ENCODE results near the gene MRC2.

The MRC2 gene

GRCh38 chr17:62665599-62665998 lies 38.1 kb downstream of the MRC2 start:
- no peak for DNase-seq

- DNase-seq, result no peak
Observed at GRCh38 chr17:62666061-62666800, 38.8 kb downstream of the MRC2 start.

GRCh38 chr17:62666801-62667591 lies 39.5 kb downstream of the MRC2 start:
- no peak for DNase-seq

- DNase-seq, result no peak
Observed at GRCh38 chr17:62668091-62668804, 40.8 kb downstream of the MRC2 start.

GRCh38 chr17:62670202-62670821 lies 42.8 kb downstream of the MRC2 start:
- no peak for DNase-seq

- no peak for DNase-seq
Observed at GRCh38 chr17:62671553-62671952, 44.1 kb downstream of the MRC2 start.

GRCh38 chr17:62672957-62673356 lies 45.5 kb downstream of the MRC2 start:
- DNase-seq, result no peak

- no peak for DNase-seq
Observed at GRCh38 chr17:62673614-62674362, 46.3 kb downstream of the MRC2 start.

GRCh38 chr17:62674363-62674739 lies 46.9 kb downstream of the MRC2 start:
- DNase-seq, result no peak

- no peak for DNase-seq
Observed at GRCh38 chr17:62674841-62675240, 47.4 kb downstream of the MRC2 start.

- no peak for DNase-seq
Observed at GRCh38 chr17:62675260-62675659, 47.8 kb downstream of the MRC2 start.

- DNase-seq, result no peak
Observed at GRCh38 chr17:62675701-62676100, 48.2 kb downstream of the MRC2 start.

- no peak for DNase-seq
Observed at GRCh38 chr17:62676231-62676943, 48.9 kb downstream of the MRC2 start.

GRCh38 chr17:62676952-62677596 lies 49.6 kb downstream of the MRC2 start:
- no peak for DNase-seq

GRCh38 chr17:62678214-62678919 lies 50.9 kb downstream of the MRC2 start:
- no peak for DNase-seq

- DNase-seq, result no peak
Observed at GRCh38 chr17:62679866-62680377, 52.5 kb downstream of the MRC2 start.

GRCh38 chr17:62680541-62681052 lies 53.1 kb downstream of the MRC2 start:
- DNase-seq, result no peak

- DNase-seq, result no peak
Observed at GRCh38 chr17:62681061-62681938, 53.8 kb downstream of the MRC2 start.

- DNase-seq, result no peak
Observed at GRCh38 chr17:62681939-62682381, 54.5 kb downstream of the MRC2 start.

All from stimulated activated CD4-positive, alpha-beta T cell treated with anti-CD3 and anti-CD28 coated beads, Interleukin-12 subunit alpha, Interleukin-12 subunit beta, amount 100 ng/mL, for 4 hours (primary cell).